Stimulated activated CD4-positive, alpha-beta T cell treated with anti-CD3 and anti-CD28 coated beads, Interleukin-2, amount 100 ng/mL, for 48 hours (primary cell): Measurements from ENCODE around the gene CADM1.

Source experiments
- DNase-seq, 2 donors: peaks; one replicate each; pipeline ENCODE4 v3.0.0-alpha.2; 2020

The CADM1 gene

GRCh38 chr11:115347106-115347505, 157.1 kb downstream of the CADM1 start:
- DNase-seq: no peak

GRCh38 chr11:115345840-115346239, 158.4 kb downstream of the CADM1 start:
- DNase-seq: no peak

GRCh38 chr11:115345361-115345760, 158.9 kb downstream of the CADM1 start:
- DNase-seq: no peak

DNA sequence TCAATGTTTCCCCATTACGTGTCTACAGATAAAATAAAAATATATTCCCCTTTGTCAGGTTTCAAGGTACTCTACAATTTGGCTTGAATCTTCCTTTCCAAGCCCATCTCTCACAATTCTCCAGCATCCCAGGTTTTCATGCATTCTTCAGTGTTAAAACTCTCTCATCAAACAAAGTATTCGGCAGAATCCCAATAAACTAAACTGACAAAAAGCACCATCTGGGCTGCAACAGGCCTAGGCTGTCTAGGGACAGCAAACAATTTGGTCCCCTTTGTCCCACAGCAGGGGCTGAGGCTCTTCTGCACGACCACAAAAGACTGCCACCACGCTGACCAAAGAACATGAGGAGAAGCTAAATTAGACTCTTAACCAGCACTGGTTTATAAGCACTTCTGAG, 159.4 kb downstream of the CADM1 start:
- no peak for DNase-seq

DNA sequence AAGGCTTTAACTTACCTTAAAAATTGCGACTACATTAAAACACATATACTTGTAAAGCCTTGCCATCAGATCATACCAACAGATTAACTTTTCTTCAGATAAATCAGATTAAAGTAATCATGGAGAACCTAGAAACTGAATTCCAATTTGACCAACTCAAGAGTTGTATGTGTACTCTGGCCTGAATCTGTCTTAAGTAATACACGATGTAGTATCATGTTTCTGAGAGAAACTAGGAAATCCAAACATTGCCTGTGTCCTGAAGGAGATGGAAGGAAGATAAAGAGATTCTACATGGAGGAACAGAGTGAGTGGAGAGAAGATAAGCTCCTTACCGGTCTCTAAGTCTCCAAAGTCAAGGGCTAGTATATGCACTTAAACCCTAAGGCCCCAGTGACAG, 162.1 kb downstream of the CADM1 start:
- DNase-seq: no peak

DNA sequence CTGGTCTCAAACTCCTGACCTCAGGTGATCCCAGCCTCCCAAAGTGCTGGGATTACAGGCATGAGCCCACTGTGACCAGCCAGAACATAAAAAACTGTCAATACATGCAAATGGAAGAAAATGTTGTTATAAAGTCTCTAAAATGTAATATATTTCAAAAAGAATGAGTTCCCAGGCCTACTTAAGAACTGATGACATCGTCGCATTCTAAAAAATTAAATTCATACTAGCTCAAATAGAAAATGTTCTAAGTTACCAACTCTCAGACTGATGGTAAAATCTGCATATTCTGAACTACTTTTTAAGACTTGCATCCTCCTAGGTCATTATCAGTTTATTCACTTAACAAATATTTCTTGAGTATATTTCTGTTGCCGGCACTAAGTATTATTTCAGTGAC, 163.3 kb downstream of the CADM1 start:
- DNase-seq: no peak

DNA sequence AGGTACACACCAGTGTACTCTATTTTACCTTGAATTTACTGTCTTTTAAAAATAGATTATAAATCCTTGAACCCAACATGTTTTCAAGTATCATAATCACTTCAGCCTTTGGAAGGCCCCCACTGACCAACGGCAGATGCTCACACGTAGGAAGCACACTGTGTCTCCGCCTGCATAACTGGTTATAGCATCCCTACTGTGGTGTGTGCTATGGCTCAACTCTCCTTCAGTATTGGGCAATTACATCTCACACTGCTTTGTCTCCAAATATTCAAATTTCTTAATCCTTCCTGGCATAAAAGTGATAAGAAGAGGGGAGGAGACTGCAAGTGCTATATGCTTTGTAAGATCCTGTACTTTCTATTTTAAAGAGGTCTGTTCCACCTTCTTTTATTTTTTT, 165.7 kb downstream of the CADM1 start:
- DNase-seq: no peak

- DNase-seq: no peak
Observed at GRCh38 chr11:115334932-115335788, 169.1 kb downstream of the CADM1 start.

DNA sequence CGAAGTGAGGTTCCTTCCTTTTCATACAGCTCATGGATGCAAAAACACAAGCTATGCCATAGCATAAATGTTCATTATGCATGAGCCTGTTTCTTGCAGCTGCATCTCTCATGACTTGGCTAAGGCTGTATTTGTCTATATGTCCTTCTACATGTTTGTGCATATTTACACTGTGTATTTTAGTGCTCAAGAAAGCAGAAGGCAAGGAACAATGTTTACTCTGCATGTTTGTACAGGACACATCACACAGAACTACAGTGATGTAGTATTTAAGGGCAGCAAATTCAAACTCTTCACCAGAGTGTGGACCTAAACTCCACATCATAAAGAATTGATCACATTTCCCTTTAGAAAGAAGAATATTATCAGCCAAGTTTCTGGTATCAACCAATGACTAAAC, 170.3 kb downstream of the CADM1 start:
- DNase-seq: no peak

DNA sequence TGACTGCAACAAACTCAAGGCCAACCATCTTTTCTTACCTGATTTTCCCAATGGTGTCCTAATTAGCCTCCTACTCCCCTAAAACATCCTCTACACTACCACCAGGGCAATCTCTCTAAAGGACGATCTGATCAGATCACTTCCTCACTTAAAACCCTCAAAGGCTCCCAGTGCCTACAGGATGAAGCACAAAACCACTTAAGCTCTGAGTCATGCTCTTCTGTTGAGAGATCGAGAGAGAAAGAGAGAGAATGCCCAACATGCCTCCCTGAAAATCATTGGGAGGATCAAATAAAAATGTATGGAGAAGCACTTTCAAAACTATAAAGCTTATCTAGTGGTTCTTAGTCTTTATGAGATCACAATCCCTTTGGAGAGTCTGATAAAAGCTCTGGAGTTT, 171.1 kb downstream of the CADM1 start:
- DNase-seq: no peak

DNA sequence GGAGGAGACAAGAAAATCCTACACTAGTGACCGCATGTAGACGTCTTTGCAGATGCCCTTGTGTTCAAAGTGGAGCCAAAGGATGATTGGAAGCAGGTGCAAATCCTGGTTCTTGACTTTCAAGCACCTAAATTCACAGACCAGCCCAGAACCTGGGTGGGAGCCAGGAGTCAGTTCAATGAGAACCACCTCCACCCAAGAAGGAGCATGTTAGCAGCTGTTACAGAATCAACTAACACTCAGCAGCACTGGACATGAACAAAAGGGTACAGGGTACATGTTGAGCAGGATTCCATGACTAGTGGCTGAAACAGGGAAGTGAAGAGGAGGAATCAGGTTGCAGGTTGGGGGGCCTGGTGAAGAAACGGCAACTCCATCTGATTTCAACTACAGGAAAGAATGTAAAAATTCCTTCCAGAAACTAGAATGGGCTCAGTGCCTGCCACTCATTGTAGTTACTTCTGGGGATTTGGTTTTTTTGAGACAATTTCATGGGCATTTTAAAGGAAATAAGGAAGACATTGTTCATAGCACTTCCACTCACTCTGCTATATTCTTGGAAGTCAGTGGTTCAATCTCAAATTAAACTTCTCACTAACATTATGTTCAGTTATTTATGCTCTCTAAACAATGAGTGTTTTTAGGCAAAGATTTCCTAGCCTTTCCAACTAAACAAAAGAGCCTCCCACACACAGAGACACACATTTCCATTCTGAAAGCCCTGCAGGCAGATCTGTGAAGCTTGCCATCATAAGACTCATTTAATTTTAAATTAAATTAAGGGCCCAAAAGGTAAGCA, 173.3 kb downstream of the CADM1 start:
- DNase-seq: no peak

GRCh38 chr11:115326526-115326925, 177.7 kb downstream of the CADM1 start:
- DNase-seq: no peak

- no peak for DNase-seq
Observed at GRCh38 chr11:115325523-115325922, 178.7 kb downstream of the CADM1 start.

GRCh38 chr11:115324581-115325432, 179.4 kb downstream of the CADM1 start:
- peak in 1 of 2 donors; percentile 0 for DNase-seq

DNA sequence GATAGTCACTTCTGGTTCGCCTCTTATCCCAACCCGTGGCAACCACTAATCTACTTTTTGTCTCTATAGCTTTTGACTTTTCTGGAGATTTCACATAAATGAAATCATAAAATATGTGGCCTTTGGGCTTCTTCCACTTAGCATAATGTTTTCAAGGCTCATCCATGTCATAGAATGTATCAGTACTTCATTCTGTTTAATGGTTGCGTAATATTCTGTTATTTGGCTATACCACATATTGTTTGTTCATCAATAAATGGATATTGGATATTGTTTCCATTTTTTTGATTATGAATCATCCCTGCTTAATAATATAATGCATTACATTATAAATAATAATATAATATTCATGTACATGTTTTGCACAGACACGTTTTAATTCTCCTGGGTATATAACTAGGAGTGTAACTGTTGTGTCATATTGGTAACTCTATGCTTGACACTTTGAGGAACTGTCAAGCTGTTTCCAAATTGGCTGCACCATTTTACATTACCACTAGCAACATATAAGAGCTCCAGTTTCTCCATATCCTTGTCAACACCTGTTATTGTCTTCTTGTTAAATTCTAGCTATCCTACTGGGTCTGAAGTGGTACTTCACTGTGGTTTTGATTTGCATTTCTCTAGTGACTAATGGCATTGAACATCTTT, 181.5 kb downstream of the CADM1 start:
- no peak for DNase-seq

GRCh38 chr11:115321605-115322289, 182.5 kb downstream of the CADM1 start:
- DNase-seq: no peak

DNA sequence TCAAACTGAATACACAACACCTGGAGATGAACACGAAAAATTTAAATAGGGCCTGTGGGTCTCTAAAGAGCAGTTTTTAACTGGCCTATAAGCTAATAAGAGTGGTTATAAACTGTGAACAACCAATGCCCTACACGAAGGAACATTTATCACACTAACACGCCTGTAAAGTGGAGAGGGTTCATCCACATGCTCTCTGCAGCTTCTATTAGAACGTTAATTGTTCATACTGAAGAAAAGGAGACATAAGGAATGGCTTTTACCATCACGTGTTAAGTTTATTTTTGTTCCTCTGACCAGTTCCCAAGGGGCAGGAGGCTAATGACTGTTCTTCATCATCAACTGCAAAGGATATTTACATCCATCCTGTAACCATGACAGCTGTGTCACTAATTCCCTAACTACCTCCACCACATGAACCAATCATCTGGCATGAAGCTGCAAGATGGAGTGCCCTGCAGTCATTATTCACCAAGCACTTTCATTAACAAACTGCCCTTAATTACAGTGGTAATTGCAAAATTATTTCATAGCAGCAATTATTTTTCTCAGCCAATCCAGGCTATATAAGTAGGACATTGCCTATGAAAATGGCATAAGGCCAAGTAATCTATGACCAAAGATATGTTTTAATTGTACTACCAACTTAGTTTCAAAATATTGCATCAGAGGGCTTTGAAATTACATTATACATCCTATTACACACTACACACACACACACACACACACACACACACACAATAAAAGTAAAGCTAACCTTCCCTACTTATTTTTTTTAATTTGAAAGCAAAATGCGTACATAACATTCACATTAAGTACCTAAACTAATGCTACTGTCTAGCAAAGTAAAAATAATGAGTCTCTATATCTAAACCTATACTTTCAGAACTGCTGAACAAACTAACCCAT, 186.7 kb downstream of the CADM1 start:
- no peak for DNase-seq

- no peak for DNase-seq
Observed at GRCh38 chr11:115316696-115317095, 187.5 kb downstream of the CADM1 start.

- DNase-seq: no peak
Observed at GRCh38 chr11:115314330-115314920, 189.8 kb downstream of the CADM1 start.

GRCh38 chr11:115313224-115313838, 190.9 kb downstream of the CADM1 start:
- DNase-seq: no peak
